ENCODE results near the gene POLR3C.

GRCh38 chr1:145782272-145783099 is 41.5 kb upstream of the POLR3C start:
- TF ChIP-seq EP300 (IDR thresholded peaks at IDR 0.05) (no peak), CTCF (IDR thresholded peaks at IDR 0.05) (no peak)

Data from stomach (tissue), 4 donors.